Kidney (tissue), 14 donors: ENCODE data around the gene LILRA6. TPM values are rescaled to one million over a fixed set of nuclear protein-coding genes. Genes with fewer than 3 reads are reported as not detected.

Experiments used
- DNase-seq, 5 donors: peaks; one replicate each; pipeline ENCODE4 v3.0.0-alpha.2; 2013 to 2020
- FAIRE-seq: peaks from 2 replicates; lab custom pipeline; 2012; peaks lifted over from hg19 to GRCh38; lab: Jason Lieb, UNC
- H3K27ac ChIP-seq, 2 donors: one replicate each; pipeline ENCODE4 v1.7.0; 2013; ENCODE audit warnings: low read depth in 2 of 2, low read length in 2 of 2, inconsistent platforms in 1 of 2
- H3K27me3 ChIP-seq: one replicate; pipeline ENCODE4 v1.7.1; 2013; ENCODE audit warnings: low read length, inconsistent platforms; ENCODE audit not compliant: control insufficient read depth, insufficient read depth
- H3K36me3 ChIP-seq, 3 donors: one replicate each; pipeline versions ENCODE4 v1.7.0 to v1.7.1; 2013; ENCODE audit warnings: low read length in 3 of 3, control low read depth in 1 of 3, inconsistent platforms in 1 of 3; ENCODE audit not compliant: insufficient read depth in 3 of 3, control insufficient read depth in 2 of 3
- H3K4me1 ChIP-seq, 3 donors: one replicate each; pipeline versions ENCODE4 v1.7.0 to v1.7.1; 2013; ENCODE audit warnings: low read length in 3 of 3, inconsistent platforms in 1 of 3, low read depth in 1 of 3; ENCODE audit not compliant: control insufficient read depth in 2 of 3, insufficient read depth in 2 of 3
- H3K4me3 ChIP-seq, 3 donors: one replicate each; pipeline versions ENCODE4 v1.7.0 to v1.8.1; 2013; ENCODE audit warnings: low read length in 3 of 3, control low read depth in 1 of 3, inconsistent platforms in 1 of 3
- H3K9ac ChIP-seq, 3 donors: one replicate each; pipeline versions ENCODE4 v1.7.0 to v1.7.1; 2013; ENCODE audit warnings: low read length in 3 of 3, control low read depth in 1 of 3, inconsistent platforms in 1 of 3
- H3K9me3 ChIP-seq, 3 donors: one replicate each; pipeline versions ENCODE4 v1.7.0 to v1.7.1; 2013; ENCODE audit warnings: low read length in 3 of 3, control low read depth in 1 of 3, inconsistent platforms in 1 of 3; ENCODE audit not compliant: control insufficient read depth in 2 of 3, insufficient read depth in 1 of 3
- intact Hi-C: fragments of 100-400 bp; cut with DNase I; formaldehyde crosslinking; loops from one replicate; pipeline ENCODE4 v1.11.1; 2022
- polyA plus RNA-seq: library from polyadenylated mRNA; stranded (reverse); fragments of 350-450 nt; fragmentation: Illumina TruSeq; extraction: RNeasy Lipid Tissue Mini Kit (QIAGEN cat#74804); gene quantifications from one replicate; pipeline ENCODE4 v1.2.3, GENCODE V29; 2014; ENCODE audit warnings: low read depth, low replicate concordance; ENCODE audit not compliant: insufficient read depth
- total RNA-seq: library from RNA; stranded (reverse); fragmentation: NEBNext Ultra II Directional; extraction: Animal tissue kit (Norgen Biotek cat#: 25700); gene quantifications from one replicate; pipeline ENCODE4 v1.2.1, GENCODE V29; 2021
- TF ChIP-seq, protein P1 (sequence below): IDR thresholded peaks from 3 replicates; pipeline ENCODE4 v1.5.1; 2012; ENCODE audit warnings: mild to moderate bottlenecking, moderate library complexity, borderline replicate concordance; ENCODE audit not compliant: insufficient read depth; ENCODE audit errors: extremely low read depth
- donor health status: control.
- donor health status: control.
- donor health status: control.
- donor health status: control.
- donor health status: control.
- donor health status: DM: yes; HTN: yes; CAD: no.
- donor health status: Normal renal cell carcinoma (clear cell type).

The LILRA6 gene
- total and polyA plus RNA-seq, 2 donors from 2014 or later = 2.9 TPM; not detected in 1

DNA sequence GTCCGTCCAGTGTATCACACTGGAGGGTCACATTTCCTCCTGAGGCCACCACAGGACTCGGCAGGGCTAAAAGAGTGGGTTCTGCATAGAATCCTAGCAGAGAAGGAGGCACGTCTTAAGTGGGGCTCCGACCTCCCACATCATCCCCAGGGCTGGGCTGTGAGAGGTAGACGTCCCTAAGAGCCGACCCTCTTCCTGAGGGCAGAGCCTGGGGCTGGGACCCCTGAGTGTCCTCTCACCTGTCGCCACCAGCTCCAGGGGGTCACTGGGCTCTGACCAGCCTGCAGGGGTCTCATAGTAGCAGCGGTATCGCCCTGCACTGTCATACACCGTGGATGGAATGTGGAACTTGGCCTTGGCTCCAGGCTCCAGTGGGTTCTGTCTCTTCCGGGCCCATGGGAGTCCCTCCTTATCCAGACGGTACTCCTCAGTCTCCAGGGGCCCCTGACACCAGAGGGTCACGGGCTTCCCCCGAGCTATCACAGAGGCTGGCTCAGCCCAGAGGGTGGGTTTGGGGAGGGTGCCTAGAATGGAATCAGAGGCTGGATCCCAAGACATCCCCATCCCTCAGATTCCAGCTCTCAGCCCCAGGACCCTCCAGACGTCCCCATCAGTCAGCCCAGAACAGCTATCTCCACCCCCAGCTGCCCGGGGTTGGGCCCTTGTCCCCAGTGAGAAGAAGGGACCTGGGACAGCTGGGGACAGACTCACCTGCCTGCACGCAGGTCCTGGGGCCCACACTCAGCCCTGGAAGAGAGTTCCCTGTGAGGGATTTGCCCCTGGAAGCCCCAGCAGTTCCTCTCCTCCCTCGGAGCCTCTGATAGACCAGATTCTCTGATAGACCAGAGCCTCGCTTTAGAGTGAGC lies 13.9 kb upstream of the LILRA6 start:
- Histone ChIP-seq H3K27me3 (no peaks in the 10 kb centered on the region), H3K4me1 (no peaks in the 10 kb centered on the region), H3K4me3 (no peak overlapping the region), H3K9ac (no peak overlapping the region), H3K27ac (no peak overlapping the region), H3K9me3 (no peaks in the 10 kb centered on the region), H3K36me3 (no peaks in the 10 kb centered on the region)
- FAIRE-seq = no peak
- TF ChIP-seq, protein P1, sequence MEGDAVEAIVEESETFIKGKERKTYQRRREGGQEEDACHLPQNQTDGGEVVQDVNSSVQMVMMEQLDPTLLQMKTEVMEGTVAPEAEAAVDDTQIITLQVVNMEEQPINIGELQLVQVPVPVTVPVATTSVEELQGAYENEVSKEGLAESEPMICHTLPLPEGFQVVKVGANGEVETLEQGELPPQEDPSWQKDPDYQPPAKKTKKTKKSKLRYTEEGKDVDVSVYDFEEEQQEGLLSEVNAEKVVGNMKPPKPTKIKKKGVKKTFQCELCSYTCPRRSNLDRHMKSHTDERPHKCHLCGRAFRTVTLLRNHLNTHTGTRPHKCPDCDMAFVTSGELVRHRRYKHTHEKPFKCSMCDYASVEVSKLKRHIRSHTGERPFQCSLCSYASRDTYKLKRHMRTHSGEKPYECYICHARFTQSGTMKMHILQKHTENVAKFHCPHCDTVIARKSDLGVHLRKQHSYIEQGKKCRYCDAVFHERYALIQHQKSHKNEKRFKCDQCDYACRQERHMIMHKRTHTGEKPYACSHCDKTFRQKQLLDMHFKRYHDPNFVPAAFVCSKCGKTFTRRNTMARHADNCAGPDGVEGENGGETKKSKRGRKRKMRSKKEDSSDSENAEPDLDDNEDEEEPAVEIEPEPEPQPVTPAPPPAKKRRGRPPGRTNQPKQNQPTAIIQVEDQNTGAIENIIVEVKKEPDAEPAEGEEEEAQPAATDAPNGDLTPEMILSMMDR = no peak
- intact Hi-C loops = no loop called here
- DNase-seq = no peak

DNA sequence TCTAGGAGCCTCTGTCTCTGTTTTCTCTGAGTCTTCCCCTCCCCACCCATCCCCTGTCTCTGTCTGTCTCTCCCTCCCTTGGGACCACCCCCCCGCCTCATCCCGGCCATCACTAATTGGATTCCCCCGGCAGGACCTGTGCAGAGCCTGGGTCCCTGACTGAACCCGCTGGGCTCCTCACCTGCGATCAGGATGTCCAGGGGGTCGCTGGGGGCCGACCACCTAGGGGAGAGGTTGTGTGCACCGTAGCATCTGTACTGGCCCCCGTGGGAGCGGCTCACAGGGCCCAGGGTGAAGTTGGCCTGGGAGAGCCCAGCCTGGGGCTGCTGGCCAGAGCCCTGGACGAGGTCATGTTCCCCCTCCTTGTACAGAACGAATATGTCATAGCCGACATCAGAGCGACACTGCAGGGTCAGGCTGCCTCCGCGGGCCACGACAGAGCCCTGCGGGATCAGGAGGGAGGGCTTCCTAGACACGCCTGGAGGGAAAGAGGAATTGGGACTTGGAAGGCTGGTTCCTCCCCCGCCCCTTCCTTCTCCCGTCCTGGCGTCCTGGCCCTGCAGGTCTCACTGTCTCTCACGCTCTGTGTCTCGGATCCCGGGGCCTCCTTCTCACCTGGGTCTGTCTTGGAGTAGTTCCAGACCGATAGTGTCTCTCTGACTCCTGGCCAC lies 12.7 kb upstream of the LILRA6 start:
- Histone ChIP-seq H3K9ac (no peak overlapping the region), H3K27ac (no peak overlapping the region), H3K27me3 (no peaks in the 10 kb centered on the region), H3K4me1 (no peaks in the 10 kb centered on the region), H3K9me3 (no peaks in the 10 kb centered on the region), H3K4me3 (no peak overlapping the region), H3K36me3 (no peaks in the 10 kb centered on the region)
- DNase-seq (no peak), FAIRE-seq (no peak)
- TF ChIP-seq, protein P1 = no peak
- intact Hi-C loops = no loop called here

DNA sequence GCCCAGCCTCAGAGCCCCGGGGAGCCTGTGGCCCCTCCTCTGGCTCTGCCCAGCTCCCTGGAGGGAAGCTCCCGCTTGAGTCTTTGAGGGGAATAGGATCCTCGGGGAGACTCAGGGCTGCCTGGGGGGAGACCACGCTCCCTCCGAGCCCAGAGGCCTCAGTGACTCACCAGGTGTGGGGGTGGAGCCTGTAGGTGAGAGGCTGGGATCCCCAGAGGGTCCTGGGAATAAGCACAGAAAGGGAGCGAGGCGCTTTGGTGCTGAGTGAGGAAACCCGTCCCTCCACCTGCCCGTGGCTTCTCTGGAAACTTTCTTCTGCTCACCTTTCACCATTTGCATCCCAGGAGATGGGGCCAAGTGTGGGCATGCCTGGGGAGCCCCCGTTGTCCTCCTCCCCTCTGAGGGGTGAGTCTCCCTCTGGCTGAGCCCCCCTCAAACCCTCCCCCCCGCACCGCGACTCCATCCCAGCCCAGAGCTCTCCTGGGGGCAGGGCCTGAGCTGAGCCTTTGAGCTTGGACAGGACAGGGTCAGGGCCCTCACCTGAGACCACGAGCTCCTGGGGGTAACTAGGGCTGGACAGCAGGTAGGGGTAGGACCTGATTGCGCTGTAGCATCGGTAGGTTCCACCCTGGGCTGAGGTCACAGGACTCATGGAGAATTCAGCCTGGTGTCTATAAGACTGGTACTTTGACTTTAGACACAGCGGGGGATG lies 11.8 kb upstream of the LILRA6 start:
- Histone ChIP-seq H3K4me1 (no peaks in the 10 kb centered on the region), H3K27me3 (no peaks in the 10 kb centered on the region), H3K9me3 (no peaks in the 10 kb centered on the region), H3K4me3 (no peak overlapping the region), H3K36me3 (no peaks in the 10 kb centered on the region), H3K9ac (no peak overlapping the region), H3K27ac (no peak overlapping the region)
- FAIRE-seq = no peak
- intact Hi-C loops = no loop called here
- no peak for DNase-seq
- TF ChIP-seq, protein P1 = no peak
